Dedifferentiated amniotic fluid mesenchymal stem cell (primary cell): Measurements from ENCODE around the gene OTOG.

Experiments used
- DNase-seq: peaks from one replicate; pipeline ENCODE4 v3.0.0-alpha.2; 2016; ENCODE audit errors: extremely low spot score

Gene OTOG

GRCh38 chr11:17538731-17539130 lies 8.3 kb upstream of the OTOG start:
- no peak for DNase-seq

DNA sequence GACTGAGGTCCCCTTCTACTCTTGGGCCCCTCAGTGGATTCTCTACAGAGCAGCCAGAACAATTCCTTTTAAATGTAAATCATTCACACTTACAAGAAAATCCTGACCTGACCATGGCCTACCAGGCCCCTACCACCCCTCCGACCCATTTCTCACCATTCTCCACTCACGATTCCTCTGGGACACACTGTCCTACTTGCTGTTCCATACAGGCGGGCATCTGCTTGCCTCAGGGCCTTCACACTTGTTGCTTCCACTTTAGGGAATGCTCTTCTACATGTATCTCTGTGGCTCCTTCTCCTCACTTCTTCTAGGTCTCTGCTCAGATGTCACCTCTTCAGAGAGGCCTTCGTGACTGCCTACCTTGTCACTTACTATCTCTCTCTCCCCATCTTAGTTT lies 6.3 kb upstream of the OTOG start:
- no peak for DNase-seq

DNA sequence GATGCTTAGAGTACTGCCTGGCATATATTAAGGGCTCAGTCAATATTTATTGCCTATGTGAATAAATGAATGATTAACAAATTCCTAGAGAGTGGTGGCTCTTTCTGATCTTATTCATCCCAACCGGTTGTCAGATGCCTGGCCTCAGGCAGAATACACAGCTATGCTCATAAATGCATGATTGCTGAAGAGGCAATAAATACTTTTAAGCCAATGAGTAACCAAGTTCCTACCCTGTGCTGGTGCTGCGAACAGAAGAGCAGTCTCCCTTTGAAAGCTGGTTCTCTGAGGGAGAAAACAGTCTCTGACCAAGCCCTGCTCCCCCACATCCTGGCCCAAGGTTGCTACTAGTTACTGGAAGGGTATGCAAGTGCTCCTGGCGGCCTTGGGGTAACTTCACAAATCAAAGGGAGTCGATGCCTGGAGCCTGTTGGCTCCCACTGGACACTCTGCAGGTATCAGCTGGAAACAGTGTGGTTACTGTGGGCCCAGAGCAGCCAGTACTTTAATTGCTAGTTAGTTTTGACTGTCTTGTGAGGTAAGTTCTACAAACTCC lies 5.7 kb upstream of the OTOG start:
- DNase-seq: no peak

DNA sequence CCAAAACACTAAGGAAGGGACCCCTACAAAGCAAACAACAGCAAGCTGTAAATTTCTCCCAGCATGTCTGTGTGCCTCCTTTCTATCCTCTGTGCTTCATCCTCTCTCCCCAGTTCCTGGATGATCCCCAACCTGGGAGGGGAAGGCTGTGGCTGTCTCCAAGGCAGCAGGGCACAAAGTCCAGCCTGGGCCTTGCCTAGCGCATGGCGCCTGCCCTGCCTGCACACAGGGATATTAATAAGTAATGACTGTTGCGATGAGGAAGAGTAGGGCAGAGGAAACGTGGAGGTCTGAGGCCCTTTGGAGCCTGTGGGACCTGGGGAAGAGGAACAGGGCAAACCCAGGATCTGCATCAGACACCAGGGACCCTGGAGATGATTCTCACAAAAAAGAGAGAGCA lies 4.8 kb upstream of the OTOG start:
- DNase-seq: no peak

- DNase-seq: no peak
Measured at GRCh38 chr11:17543041-17543440, 4.0 kb upstream of the OTOG start.

- no peak for DNase-seq
Measured at GRCh38 chr11:17543574-17544180, 3.4 kb upstream of the OTOG start.

GRCh38 chr11:17544181-17544622 lies 2.9 kb upstream of the OTOG start, which contains the start of gene USH1C:
Gene USH1C (minus strand): TSS chr11:17544416. CDS start chr11:17544307, 109 bp downstream.
- no peak for DNase-seq

GRCh38 chr11:17546240-17546639 lies 819 bp upstream of the OTOG start:
- no peak for DNase-seq

DNA sequence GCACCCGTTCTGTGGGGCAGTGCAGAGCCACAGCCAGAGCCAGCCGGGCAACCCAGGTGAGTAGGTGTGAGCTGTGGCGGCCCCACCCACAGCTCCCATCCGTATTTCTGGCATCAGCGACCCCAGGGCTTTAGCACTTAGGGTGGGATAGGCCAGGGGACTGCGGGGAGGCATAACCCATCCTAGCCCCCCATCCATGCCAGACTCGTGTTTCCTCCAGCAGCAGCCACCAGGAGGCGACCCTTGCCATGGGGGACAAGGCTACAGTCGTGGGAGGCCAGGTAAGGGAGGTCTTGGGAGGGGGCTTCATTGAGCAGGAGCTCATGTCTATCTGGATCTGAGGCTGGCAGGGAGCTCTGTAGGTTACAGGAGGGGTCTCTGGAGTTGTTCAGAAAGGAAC lies 873 bp downstream of the OTOG start:
- no peak for DNase-seq

DNA sequence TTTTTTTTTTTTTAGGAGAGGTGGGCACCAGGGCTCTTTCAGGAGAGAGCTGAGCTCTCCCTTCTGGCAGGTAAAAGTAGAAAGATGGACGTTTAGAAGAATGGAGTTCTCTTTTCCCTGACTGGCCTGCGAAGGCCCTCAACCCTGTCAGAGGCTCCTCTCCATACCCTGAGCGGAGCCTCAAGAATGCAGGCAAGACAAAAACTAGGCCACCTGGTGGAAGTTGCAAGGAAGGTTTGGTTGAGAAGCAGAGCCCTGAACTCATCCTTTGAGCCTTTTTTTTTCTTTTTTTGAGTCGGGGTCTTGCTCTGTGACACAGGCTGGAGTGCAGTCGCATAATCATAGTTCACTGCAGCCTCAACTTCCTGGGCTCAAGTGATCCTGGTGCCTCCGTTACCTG lies 1.4 kb downstream of the OTOG start:
- no peak for DNase-seq

GRCh38 chr11:17550450-17551346 lies 3.6 kb downstream of the OTOG start:
- DNase-seq: no peak

- no peak for DNase-seq
Measured at GRCh38 chr11:17551347-17552040, 4.4 kb downstream of the OTOG start.

GRCh38 chr11:17552041-17552355 lies 4.9 kb downstream of the OTOG start:
- no peak for DNase-seq

- DNase-seq: no peak
Measured at GRCh38 chr11:17552392-17553248, 5.6 kb downstream of the OTOG start.

DNA sequence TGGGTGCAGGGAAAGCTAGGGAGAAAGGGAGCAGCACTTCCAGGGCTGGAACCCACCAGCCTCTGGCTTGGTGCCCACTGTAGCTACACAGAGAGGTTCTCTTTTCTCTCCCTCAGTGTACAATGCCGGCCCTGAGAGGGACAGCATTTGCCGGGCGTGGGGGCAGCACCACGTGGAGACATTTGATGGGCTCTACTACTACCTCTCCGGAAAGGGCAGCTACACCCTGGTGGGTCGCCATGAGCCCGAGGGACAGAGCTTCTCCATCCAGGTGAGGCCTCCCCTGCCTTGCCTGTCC lies 6.1 kb downstream of the OTOG start:
- no peak for DNase-seq

DNA sequence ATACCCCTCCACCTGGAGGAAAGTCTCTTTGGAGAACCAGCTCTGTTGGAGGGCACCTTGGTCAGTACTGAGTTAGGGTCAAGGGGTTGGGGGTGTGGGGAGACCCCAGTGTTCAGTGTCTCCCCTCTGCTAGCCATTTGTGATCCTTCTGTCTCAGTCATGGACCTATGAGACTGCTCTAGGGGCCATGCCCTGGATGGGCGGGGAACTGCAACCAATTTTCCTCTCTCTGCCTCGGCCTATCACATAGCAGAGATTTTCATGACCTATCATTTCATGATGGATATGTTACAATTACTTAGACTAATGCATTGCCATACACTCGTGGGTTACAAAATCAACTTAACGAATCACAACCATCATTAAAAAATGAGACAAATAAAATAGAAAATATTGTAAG lies 7.4 kb downstream of the OTOG start:
- DNase-seq: no peak

DNA sequence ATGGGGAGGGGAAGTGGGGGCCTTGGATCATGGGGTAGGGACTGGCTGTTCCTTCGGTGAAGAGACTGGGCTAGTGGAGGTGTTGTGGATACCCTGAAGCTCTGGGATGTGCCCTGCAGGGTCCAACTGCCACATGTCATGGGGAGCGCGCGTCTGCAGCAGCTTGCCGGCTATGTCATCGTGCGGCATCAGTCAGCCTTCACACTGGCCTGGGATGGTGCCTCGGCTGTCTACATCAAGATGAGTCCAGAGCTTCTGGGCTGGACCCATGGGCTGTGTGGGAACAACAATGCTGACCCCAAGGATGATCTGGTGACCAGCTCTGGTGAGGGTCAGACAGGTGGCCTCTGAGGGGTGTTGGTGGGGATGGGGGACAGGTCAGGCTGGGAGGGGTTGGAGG lies 9.9 kb downstream of the OTOG start:
- DNase-seq: no peak

GRCh38 chr11:17558025-17558780 lies 11.1 kb downstream of the OTOG start:
- DNase-seq: no peak

DNA sequence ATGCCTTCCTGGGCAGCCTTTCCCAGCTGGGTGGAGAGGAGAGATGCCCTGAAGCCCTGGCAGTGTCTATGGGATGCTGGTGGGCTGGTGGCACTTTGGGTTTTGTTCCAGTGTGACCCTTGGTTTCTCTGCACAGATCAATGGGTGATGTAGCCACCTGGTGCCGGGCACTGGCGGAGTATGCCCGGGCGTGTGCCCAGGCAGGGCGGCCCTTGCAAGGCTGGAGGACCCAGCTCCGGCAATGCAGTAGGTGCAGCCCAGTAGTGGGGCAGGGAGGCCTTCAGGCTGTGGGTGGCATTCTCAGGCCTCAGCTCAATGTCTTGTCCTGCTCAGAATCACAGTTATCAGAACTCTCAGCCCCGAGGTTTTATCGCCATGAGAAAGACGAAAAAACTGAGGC lies 11.9 kb downstream of the OTOG start:
- DNase-seq: no peak

DNA sequence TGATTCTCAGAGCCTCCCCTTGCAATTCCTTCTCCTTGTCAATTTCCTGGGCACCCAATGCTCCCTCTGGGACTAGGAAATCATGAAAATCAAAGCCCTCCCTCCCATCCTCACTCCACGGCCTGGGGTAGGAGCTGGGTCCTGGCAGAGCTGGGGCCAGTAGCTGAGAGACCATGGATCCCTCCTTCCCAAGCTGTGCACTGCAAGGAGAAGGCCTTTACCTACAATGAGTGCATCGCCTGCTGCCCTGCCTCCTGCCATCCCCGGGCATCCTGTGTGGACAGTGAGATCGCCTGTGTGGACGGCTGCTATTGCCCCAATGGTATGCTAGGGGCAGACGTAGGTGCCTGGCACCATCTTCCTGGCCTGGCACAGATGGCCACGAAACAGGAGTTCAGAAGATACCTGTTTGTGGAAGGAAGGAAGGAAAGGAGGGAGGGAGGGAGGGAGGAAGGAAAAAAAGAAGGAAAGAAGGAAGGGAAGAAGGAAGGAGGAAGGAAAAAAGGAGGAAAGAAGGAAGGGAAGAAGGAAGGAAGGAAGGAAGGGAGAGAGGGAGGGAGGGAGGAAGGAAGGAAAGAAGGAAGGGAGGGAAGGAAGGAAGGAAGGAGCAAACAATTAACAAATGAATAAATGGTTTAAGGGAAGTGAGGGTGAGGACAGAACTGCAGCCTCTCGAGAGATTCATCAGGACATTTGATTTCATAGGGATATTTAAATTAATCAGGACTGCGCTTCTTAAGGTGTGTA lies 12.5 kb downstream of the OTOG start:
- DNase-seq: no peak
